Brain pericyte (primary cell): ENCODE results near the gene PER3.
A peak's percentile ranks its signal among the peaks of the same experiment; 100 is the strongest.
"Not testable (repeated sequence)": the region's sequence is repeated elsewhere in the genome, so short reads cannot be mapped to it uniquely, and the experiment has no call there.

ENCODE experiments used
- DNase-seq: peaks from one replicate; pipeline ENCODE4 v3.0.0-alpha.2; 2012; ENCODE audit warnings: low read depth, low spot score

Gene PER3

DNA sequence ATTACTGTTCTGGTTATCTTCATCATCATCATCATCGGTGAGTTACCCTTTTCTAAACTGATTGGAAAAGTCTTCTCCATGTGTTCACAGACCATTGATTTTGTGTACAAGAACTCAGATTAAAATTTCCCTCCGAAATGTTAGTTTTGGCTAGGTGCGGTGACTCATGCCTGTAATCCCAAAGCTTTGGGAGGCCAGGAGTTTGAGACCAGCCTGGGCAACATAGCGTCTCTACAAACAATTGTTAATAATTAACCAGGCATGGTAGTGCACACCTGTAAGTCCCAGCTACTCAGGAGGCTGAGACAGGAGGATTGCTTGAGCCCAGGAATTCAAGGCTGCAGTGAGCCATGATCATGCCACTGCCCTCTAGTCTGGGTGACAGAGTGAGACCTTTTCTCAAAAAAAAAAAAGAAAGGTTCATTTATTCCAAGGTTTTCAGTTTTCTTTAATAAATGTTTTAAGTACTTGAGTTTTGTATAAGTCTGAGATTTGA is 5.9 kb upstream of the PER3 start:
- DNase-seq = no peak

DNA sequence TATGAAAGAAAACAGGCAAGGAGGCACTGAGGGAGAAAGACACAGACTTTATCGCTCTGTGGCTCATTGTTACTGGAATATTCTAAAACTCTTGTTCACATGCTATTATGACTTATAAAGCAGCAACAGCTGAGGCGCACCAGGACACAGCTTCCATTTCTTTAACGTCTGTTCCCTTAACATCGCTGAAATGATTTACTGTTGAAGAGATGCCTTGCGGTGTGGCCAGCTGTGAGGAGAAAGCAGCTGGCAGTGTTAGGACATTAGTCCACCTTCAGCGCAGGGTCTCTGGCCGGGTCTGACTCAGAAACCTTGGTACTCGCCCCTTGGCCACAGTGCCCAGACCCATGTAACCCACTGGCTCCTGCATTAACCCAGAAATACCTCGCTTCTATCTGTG is 3.1 kb upstream of the PER3 start:
- no peak for DNase-seq

DNA sequence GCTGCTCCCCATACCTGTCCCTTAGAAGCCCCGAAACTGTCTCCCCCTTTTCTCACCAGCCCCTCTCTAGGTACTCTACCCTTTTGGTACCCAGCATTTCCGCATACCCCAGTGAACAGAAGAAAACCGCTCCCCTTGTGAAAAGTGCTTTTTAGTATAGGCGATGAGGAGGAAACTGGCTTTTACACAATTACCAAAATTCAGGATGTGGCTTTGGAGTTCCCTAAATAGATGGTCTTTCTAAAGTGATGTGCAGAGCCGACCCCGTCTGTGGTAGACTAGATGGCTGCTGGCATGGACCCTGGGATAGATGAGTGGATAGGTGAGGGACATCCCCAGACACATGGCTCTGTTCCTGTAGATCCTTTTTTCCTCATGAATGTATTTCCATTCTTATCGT is 2.6 kb upstream of the PER3 start:
- no peak for DNase-seq

DNA sequence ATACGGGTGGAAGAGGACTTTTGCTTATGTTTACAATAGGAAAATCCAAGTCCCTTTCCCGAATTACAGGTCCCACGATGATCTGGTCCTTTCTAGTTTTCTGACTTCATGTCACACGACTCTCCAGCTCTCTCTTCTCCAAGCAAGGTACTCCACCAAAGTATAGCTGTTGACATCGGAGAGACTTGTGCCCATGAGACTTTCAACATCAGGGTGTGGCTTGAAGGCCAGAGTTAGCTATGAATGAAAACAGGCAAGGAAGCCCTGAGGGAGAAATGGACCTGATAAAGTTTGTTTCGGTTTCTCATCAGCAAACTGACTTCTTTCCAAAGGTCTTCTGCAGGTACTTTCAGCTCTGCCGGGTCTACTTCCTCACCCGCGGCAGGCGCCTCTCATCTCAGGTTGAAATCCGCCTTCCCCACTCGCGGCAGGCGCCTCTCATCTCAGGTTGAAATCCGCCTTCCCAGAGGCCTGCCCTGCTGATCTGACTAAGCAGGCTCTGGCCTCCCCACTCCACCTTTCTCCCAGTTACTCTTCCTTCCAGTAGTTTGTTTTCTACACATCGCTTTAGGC is 2.1 kb upstream of the PER3 start:
- DNase-seq = no peak

DNA sequence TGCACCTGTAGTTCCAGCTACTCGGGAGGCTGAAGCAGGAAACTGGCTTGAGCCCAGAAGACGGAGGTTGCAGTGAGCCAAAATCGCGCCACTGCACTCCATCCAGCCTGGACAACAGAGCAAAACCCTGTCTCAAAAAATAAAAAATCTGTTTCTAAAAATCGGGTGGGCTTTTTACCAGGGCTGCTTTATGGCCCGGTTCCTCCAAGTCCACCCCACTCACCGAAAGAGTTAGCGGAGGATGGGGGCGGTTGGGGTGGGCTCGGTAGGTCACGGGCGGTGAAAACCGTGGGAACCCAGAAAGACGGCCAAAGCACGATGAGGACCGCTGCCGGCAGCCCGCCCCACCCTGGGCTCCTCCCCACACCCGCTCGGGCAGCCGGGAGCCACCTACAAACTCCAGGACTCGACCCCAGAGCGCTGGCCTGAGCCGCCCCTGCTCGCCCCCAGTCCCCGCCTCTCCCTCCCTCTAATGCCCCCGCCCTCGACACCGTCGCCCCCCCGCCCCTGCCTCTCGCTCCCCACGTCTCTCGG is 846 bp upstream of the PER3 start:
- no peak for DNase-seq

DNA sequence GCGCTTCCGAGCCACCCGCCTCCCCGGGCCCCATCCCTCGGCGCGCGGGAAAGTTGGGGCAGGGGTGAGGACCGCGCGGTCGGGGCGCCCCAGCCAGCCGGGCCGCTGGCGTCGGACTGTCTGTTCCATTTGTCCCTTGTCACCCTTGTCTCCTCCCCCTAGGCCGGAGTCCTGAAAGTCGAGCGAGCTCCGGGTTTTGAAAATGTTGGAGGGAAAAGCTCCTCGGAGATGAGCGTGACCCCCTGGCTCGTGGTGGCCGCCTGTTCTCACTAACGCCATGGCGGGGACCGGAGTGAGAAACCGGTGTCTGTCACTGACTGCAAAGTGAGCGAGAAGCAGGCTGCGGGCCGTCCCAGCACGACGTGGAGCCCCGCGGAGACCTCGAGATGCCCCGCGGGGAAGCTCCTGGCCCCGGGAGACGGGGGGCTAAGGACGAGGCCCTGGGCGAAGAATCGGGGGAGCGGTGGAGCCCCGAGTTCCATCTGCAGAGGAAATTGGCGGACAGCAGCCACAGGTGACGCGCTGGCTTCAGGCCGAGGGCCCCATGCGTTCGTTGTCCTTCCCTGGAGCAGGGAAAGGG is 491 bp downstream of the PER3 start:
- no peak for DNase-seq

DNA sequence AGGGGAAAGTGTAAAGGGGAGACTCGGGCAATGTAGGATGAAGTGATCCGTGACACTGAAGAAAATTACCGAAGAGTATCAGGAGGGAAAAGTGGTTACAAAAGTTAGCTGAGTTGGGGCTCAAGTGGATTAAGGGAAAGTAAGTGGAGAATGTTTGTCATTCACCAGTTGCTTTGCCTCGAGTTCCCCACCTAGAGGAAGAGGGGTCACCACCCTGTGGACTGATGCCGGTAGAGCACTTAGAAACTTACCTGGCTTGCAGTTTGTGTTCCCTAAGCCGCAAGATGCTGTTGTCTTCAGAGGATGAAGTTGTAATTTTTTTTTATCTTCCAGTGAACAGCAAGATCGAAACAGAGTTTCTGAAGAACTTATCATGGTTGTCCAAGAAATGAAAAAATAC is 1.0 kb downstream of the PER3 start:
- no peak for DNase-seq

DNA sequence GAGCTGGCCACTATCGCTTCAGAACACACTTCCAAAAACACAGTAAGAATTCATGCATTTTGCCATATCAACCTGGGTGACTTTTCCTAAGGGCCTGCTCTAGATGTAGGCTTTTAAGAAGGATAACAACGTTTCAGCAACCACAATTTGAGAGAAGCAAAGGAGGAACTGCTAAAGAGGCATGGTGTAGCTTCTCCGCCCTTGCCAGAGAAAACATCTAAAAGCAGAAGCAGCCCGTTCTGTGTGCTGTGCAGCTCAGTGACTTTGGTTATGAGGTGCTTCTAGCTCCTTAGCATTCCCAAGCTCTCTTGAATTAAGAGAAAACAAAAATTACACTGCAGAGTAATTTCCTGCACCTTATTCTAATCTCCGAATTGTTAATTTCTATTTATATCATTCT is 2.7 kb downstream of the PER3 start:
- DNase-seq = no peak

DNA sequence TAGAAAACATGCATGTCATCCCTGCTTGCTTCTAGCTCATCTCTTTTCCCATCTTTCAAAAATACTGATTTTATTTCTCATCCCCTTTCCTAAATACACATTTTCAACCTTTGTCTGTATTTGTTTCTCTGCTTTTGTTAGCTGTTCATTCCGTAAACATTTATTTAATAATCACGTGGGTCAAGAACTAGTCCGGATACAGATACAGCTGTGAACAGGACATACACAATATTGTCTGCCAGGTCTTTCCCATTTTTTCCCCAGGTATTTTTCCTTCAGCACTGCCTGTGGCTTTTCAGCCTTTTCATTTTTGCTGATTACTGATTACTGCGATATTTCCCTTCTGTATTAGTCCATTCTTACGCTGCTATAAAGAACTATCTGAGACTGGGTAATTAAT is 5.7 kb downstream of the PER3 start:
- DNase-seq = no peak

DNA sequence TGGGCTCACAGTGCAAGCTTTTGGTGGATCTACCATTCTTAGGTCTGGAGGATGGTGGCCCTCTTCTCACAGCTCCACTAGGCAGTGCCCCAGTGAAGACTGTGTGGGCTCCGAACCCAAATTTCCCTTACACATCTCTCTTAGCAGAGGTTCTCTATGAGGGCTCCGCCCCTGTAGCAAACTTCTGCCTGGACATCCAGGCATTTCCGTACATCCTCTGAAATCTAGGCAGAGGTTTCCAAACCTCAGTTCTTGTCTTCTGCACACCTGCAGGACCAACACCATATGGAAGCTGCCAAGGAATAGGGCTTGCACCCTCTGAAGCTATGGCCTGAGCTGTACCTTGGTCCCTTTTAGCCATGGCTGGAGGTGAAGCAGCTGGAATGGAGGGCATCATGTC is 6.9 kb downstream of the PER3 start:
- not testable (repeated sequence) for DNase-seq

DNA sequence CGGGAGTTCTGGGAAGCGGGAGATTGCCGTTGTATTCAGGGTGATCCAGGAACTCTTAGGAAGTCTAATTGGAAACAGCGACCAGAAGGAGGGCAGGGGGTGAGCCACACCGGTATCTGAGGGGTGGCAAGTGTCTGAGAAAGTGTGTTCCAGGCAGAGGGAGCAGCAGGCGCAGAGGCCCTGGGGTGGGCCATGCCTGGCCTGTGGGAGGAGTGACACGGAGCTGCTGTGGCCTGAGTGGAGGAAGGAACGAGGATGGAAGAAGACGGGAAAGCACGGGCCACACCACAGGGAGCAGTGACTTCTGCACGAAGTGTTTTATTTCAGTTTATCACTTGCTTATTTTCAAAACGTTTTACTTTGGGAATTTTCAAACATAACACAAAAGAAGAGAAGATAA is 11.3 kb downstream of the PER3 start:
- no peak for DNase-seq

DNA sequence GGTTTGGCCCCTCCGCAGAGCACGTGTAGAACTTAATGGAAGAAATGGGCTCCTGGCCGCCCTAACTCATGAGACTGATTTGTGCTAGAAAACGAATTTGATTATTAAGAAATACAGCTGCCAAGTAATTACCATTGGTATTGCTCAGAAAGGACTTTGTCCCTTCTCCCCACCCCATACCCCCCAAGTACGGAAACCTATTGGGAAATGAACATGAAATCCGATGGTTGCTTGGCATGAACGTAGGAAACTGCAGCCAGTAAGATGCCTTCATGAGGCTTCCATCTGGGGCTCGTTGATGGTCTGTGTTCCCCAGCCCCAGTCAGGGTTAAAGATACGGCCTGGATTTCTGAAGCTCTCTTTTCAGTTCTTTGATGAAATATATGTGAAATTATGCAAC is 21.4 kb downstream of the PER3 start:
- DNase-seq = no peak

DNA sequence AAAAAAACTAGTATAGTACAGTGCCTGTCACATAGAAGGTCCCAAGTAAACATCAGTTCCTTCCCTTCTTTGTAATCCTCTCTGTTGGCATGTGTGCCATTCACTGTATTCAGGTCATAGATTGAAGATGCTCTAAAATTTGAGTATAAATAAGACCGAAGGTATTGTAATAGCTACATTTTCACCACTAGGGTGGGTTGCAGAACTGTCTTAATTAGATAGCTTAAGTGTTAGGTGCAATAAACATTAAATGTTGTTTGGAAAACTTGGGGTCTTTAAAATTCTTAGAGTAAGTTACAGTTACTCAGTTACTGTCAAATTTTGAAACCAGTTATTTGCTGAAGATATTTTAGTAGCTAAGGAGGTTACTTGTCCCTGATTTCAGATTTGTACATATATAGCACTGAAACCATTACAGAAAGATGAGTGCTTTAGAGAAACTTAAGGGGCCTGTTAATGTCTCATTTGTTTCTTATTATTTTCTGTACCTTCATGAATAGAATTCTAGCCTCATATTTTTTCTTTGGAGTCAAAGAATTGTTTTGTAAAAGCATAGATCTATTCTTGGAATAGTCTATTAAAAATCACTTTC is 24.3 kb downstream of the PER3 start:
- DNase-seq = no peak

DNA sequence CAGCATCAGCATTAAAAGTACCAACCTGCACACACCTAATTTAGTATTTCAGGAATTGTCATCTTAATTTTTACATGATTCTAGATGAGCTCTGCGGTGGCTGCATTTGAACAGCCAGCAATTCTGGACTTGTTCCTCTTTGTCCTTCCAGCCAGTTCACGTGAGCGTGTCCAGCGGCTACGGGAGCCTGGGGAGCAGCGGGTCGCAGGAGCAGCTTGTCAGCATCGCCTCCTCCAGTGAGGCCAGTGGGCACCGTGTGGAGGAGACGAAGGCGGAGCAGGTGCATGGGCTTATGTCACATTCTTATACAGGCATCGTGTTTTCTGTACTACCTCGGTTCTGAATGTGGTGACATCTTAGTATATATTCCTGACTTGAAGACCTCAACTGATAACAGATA is 25.7 kb downstream of the PER3 start:
- DNase-seq = no peak

DNA sequence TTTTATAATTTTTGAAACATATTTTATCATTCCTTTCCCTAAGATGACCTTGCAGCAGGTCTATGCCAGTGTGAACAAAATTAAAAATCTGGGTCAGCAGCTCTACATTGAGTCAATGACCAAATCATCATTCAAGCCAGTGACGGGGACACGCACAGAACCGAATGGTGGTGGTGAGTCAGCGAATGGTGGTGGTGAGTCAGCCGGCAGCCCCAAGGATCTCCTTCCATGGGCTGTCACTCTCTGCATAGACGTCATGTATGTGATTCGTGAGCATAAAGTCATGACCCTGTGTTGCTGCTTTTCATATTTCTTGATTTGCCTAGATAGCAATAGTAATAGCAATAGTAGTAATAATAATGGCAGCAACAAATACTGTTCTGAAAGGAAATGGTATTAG is 26.3 kb downstream of the PER3 start:
- peak; percentile 22 for DNase-seq

DNA sequence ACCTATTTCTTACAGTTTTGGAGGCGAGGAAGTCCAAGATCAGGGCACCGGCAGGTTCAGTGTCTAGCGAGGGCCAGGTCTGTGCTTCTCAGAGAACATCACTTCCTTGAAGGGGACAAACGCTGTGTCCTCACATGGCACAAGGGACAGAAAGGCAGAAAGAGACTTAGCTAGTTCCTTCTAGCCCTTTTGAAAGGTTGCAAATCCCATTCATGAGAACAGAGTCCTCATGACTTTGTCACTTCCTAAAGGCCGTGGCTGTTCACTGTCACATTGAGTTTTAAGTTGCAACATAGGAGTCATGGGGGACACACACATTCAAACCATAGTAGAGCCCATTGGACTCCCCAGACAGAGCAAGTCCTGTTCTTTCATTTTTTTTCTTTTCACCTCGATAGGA is 27.4 kb downstream of the PER3 start:
- no peak for DNase-seq

DNA sequence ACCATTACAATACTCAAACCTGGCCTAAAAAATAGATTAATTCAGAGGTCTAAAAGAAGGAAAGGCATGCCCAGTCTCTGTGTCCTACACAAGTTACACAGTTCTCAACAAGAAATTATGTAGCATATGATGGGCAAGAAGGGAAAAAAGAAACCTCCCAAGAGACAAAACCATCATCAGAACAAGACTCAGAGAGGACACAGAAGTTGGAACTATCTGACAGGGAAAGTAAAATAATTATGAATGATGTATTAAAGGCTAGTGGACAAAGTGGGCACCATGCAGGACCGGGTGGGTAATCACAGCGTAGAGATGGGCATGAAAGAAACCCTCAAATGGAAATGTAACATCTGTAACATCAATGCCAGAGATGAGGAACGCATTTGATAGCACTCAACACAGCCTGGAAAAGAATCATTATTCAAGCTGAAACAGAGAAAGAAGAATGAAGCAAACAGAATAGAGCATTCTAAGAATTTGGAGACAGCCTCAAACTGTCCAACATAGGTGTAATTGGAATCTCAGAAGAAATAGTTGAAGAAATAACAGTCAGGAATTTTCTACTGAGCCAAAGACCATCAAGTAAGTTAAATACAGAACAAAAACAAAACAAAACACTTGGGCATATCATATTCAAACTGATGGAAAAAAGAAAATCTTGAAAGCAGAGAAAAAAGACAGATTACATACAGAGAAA is 29.7 kb downstream of the PER3 start:
- no peak for DNase-seq

DNA sequence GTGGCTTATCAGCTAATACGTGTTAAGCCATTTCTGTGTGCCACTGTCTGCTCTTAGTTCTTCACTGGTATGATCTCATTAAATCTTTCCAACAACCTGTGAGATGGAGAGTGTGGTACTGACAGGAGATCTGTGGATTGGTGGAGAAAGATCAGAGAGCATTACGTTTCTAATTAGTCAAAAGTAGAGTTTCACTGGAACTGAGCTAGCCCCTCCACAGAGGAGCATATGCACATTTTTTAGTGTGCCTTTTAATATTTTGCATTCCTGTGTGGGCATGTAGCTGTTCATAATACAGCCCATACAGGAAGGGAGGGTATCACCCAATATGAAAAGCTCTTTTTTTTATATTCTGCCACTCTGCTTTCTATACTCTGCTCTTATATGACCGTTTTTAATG is 37.2 kb downstream of the PER3 start:
- DNase-seq = no peak

DNA sequence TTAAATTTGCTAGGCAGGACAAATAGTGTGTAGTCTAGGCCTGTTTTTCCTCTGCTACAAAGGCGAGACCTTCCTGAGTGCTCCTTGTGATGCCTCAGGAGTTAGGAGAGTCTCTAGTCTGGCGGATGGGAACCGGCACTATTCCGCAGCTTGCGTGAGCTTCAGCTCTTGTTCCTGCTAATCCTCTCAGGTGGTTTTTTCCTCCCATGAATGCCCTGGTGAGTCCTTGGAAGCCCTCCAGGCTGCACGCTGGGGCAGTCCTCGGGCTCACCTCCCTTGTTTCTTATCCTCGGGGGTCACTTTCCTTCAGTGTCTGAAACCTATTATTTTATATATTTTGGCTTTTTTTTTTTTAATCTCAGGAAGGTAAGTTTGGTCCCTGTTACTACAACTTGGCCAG is 40.6 kb downstream of the PER3 start:
- DNase-seq = no peak

DNA sequence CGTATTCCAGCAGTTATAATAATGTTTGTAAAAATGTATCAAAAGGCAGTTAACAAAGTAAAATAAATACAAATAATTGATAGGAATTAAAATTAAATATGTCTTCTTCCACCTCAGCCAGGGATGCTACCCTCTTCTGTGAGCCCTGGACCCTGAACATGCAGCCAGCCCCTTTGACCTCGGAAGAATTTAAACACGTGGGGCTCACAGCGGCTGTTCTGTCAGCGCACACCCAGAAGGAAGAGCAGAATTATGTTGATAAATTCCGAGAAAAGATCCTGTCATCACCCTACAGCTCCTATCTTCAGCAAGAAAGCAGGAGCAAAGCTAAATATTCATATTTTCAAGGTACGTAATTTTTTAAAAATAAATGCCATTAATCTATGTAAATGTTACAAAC is 42.3 kb downstream of the PER3 start:
- no peak for DNase-seq

DNA sequence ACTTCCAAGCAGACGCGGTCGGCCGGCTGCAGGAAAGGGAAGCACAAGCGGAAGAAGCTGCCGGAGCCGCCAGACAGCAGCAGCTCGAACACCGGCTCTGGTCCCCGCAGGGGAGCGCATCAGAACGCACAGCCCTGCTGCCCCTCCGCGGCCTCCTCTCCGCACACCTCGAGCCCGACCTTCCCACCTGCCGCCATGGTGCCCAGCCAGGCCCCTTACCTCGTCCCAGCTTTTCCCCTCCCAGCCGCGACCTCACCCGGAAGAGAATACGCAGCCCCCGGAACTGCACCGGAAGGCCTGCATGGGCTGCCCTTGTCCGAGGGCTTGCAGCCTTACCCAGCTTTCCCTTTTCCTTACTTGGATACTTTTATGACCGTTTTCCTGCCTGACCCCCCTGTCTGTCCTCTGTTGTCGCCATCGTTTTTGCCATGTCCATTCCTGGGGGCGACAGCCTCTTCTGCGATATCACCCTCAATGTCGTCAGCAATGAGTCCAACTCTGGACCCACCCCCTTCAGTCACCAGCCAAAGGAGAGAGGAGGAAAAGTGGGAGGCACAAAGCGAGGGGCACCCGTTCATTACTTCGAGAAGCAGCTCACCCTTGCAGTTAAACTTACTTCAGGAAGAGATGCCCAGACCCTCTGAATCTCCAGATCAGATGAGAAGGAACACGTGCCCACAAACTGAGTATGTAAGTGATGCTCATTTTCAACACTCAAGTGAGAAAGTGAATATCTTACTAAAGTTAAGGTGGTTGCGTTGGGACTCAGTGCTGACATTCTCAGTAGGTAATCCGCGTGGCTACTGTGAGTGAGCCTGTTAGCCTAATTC is 43.2 kb downstream of the PER3 start:
- no peak for DNase-seq

DNA sequence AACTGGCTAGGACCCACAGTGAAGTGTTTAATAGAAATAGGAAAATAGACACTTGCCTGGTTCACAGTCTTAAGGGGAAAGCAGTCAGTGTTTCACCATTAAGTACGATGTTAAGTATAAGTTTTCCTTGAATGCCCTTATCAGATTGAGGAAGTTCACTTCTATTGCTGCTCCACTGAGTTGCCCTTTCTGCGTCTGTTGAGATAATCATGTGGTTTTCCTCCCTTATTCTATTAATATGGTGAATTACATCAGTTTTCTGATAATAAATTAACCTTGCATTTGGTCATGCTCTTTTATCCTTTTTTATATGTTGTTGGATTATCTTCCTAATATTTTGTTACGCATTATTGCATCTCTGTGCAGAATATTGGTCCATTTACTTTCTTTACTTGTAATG is 47.4 kb downstream of the PER3 start:
- no peak for DNase-seq
